ENCODE measurements around the gene CSNK1A1L. TPM values are rescaled to one million over a fixed set of nuclear protein-coding genes. Genes with fewer than 3 reads are reported as not detected.
"Not testable (repeated sequence)": the region's sequence is repeated elsewhere in the genome, so short reads cannot be mapped to it uniquely, and the experiment has no call there.

CSNK1A1L gene
- total RNA-seq, 1 experiment from 2014 or later: not detected

DNA sequence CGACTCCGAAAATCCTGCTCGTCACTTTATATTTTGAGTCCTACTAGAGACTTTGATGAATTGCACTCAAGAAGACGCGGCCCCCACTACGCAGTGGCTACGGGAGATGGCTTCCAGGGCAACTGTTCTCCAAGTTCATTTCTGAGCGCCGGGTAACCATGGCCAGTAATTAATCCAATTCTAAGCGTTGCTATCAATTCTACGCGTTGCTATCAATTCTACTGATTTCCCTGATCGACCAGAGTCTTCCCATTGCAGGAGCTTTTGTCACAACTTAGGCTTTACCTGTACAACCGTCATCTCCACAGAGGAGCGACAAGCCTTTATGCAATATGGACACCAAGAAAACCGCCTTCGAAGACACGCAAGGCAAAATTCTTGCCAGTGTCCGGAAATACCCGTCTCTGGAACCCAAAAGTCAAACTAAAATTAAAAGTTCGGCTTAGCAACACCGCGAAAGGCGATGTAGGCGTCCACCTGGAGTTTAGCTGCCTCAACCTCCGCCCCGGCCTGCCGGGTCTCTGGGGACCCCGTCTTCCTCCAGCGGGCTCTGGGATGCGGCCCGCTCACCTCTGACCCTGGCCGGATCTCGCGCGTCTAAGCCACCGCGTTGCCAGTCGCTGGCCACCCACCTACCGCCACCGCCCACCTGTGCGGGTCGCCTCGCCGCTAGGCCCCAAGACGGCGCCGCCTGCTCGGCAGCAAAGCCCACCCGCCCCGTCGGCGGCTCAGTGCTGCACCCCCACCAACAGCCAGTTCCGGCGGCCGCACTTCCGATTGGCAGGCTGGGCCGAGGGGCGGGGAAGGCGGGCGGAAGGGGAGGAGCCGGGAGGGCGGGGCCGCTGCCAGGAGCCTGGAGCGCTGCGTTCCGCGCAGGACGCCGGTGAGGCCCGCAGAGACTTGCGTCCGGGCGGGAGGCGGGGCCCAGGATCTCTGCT, 46.3 kb downstream of the CSNK1A1L start, which contains the start of gene SUPT20H (continued):
- TF ChIP-seq CTCF (IDR thresholded peaks at IDR 0.05 in 2 of 3, conservative IDR thresholded peaks at IDR 0.05 in 1 of 3; ENCODE audit: borderline replicate concordance in 1 of 3, insufficient read depth in 1 of 3, low read depth in 2 of 3, low read length in 2 of 3) (no peak), EZH2 (IDR thresholded peaks at IDR 0.05) (no peak), EZH2phosphoT487 (IDR thresholded peaks at IDR 0.05; ENCODE audit: borderline replicate concordance) (no peak), JUND (IDR thresholded peaks at IDR 0.05) (no peak), EGR1 (IDR thresholded peaks at IDR 0.05; ENCODE audit: low read depth) (no peak), FOSL1 (IDR thresholded peaks at IDR 0.05; ENCODE audit: low read depth) (no peak), SIN3A (IDR thresholded peaks at IDR 0.05; ENCODE audit: low read depth) (peak; percentile 41; the same call in 1 of the 2 replicates)
- TF ChIP-seq, protein P1, sequence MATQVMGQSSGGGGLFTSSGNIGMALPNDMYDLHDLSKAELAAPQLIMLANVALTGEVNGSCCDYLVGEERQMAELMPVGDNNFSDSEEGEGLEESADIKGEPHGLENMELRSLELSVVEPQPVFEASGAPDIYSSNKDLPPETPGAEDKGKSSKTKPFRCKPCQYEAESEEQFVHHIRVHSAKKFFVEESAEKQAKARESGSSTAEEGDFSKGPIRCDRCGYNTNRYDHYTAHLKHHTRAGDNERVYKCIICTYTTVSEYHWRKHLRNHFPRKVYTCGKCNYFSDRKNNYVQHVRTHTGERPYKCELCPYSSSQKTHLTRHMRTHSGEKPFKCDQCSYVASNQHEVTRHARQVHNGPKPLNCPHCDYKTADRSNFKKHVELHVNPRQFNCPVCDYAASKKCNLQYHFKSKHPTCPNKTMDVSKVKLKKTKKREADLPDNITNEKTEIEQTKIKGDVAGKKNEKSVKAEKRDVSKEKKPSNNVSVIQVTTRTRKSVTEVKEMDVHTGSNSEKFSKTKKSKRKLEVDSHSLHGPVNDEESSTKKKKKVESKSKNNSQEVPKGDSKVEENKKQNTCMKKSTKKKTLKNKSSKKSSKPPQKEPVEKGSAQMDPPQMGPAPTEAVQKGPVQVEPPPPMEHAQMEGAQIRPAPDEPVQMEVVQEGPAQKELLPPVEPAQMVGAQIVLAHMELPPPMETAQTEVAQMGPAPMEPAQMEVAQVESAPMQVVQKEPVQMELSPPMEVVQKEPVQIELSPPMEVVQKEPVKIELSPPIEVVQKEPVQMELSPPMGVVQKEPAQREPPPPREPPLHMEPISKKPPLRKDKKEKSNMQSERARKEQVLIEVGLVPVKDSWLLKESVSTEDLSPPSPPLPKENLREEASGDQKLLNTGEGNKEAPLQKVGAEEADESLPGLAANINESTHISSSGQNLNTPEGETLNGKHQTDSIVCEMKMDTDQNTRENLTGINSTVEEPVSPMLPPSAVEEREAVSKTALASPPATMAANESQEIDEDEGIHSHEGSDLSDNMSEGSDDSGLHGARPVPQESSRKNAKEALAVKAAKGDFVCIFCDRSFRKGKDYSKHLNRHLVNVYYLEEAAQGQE (IDR thresholded peaks at IDR 0.05; ENCODE audit: low read depth): no peak

DNA sequence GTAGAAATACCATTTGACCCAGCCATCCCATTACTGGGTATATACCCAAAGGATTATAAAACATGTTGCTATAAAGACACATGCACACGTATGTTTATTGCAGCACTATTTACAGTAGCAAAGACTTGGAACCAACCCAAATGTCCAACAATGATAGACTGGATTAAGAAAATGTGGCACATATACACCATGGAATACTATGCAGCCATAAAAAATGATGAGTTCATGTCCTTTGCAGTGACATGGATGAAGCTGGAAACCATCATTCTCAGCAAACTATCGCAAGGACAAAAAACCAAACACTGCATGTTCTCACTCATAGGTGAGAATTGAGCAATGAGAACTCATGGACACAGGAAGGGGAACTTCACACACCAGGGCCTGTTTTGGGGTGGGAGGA, 49.2 kb downstream of the CSNK1A1L start:
- H3K4me3 ChIP-seq (replicated peaks in 1 of 2; ENCODE audit: low read depth in 1 of 2, low read length in 2 of 2); H3K9ac ChIP-seq (ENCODE audit: low read length); H3K9me3 ChIP-seq (ENCODE audit: control insufficient read depth in 1 of 2, insufficient read depth in 1 of 2, low read depth in 1 of 2, low read length in 2 of 2); RAD21 ChIA-PET (ENCODE audit: low non-redundant PET in 1 of 2, low total read pairs in 2 of 2, uncharacterized antibody in 2 of 2, unreplicated experiment in 2 of 2); H3K36me3 ChIP-seq (ENCODE audit: control insufficient read depth in 1 of 2, insufficient read depth in 2 of 2, low read length in 2 of 2); BruUV-seq (replicated peaks); H3K4me2 ChIP-seq (ENCODE audit: low read length); DNase-seq (ENCODE audit: low read depth, low spot score); POLR2A ChIA-PET; H3K9me2 ChIP-seq (ENCODE audit: insufficient read depth); H2AFZ ChIP-seq (ENCODE audit: low read depth, low read length, poor library complexity, severe bottlenecking); ATAC-seq; H4K20me1 ChIP-seq (ENCODE audit: insufficient read depth); H3K27ac ChIP-seq (ENCODE audit: low read depth, low read length); H3K27me3 ChIP-seq (ENCODE audit: insufficient read depth, low read length); CTCF ChIA-PET: not testable (repeated sequence)
- intact Hi-C loops (cut with micrococcal nuclease): loop anchor here (5.0 kb wide), 1 partner anchor 54 kb away; the partner anchor contains the start of gene EXOSC8
- Histone ChIP-seq H3K4me1 (ENCODE audit: control insufficient read depth in 1 of 2, insufficient read depth in 2 of 2, low read length in 2 of 2) (peaks cover 6 to 14% of the 10 kb centered on the region in 2 experiments; a peak in 3 of 4 replicates), H3K79me2 (ENCODE audit: insufficient read depth, low read length) (peaks cover 56% of the 10 kb centered on the region)

Other genes starting within 250 kb of the CSNK1A1L start
- 4.3 TPM for gene SMAD9, start 185.4 kb downstream of the CSNK1A1L start, total RNA-seq (2021; ENCODE audit: unreplicated experiment)
- gene ALG5, start 106.3 kb downstream of the CSNK1A1L start, total RNA-seq (2021; ENCODE audit: unreplicated experiment): 32.2 TPM
- 84.5 TPM for gene EXOSC8, start 104.9 kb downstream of the CSNK1A1L start, total RNA-seq (2021; ENCODE audit: unreplicated experiment)
- 42.9 TPM for gene SUPT20H, start 46.0 kb downstream of the CSNK1A1L start, total RNA-seq (2021; ENCODE audit: unreplicated experiment)